Gastrocnemius medialis (tissue), 4 donors: ENCODE results near the gene APBA2.

Experiments used
- POLR2A ChIP-seq, 2 donors: fragments of 450-650 bp; IDR thresholded peaks; one replicate each; pipeline ENCODE4 v1.6.1; 2017; ENCODE audit warnings: antibody characterized with exemption in 2 of 2, mild to moderate bottlenecking in 2 of 2, moderate library complexity in 2 of 2
- TF ChIP-seq, protein P1 (sequence below), 5 experiments: fragments of 450-650 bp in 3 of 5; fragments of 200-600 bp in 2 of 5; sonication (generic) in 2 of 5; IDR thresholded peaks in 4 of 5; conservative IDR thresholded peaks in 1 of 5; 1 replicate in 4 of 5; 2 replicates in 1 of 5; pipeline ENCODE4 v1.5.1; 2016 to 2019; ENCODE audit warnings: antibody characterized with exemption in 5 of 5, mild to moderate bottlenecking in 3 of 5, moderate library complexity in 3 of 5

- TF ChIP-seq, protein P1, sequence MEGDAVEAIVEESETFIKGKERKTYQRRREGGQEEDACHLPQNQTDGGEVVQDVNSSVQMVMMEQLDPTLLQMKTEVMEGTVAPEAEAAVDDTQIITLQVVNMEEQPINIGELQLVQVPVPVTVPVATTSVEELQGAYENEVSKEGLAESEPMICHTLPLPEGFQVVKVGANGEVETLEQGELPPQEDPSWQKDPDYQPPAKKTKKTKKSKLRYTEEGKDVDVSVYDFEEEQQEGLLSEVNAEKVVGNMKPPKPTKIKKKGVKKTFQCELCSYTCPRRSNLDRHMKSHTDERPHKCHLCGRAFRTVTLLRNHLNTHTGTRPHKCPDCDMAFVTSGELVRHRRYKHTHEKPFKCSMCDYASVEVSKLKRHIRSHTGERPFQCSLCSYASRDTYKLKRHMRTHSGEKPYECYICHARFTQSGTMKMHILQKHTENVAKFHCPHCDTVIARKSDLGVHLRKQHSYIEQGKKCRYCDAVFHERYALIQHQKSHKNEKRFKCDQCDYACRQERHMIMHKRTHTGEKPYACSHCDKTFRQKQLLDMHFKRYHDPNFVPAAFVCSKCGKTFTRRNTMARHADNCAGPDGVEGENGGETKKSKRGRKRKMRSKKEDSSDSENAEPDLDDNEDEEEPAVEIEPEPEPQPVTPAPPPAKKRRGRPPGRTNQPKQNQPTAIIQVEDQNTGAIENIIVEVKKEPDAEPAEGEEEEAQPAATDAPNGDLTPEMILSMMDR (IDR thresholded peaks at IDR 0.05 in 4 of 5, conservative IDR thresholded peaks at IDR 0.05 in 1 of 5): no peak
- no peak for TF ChIP-seq POLR2A (IDR thresholded peaks at IDR 0.05)
Observed at GRCh38 chr15:28984421-28985315, 98.9 kb downstream of the APBA2 start.
